ENCODE data around the gene LAMA2.

The LAMA2 gene

DNA sequence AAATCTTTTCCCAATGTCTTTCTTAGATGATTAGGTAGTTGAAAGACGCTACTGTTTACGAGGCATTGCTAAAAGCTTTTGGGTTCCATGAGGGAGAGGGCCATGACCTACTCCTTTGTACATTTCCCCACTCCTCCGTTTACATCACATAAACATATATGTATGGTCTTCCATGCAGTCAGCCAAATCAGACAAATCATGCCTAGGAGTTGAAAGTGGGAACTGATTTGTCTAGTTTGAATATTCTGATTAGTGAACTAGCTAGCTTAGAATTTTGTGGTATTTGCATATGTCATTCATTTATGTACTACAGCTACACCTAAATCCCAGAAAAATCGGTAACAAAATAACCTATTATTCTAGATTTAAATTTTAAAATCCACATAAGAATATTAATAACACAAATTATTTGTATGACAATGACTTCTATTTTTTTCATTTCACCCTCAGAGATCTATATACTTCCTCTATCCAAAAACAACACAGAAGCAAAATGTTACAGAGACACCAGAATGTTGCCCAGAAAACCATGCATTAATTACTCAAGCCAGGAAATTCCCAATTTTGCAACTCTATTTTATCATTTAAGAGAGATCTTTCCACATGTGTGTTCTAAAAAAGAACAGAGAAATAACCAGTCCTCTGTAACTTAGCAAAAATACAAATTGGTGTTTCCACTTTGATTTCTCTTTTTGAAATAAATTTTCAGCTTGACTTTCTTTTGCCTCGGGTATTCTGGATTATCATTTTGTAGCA lies 231.9 kb downstream of the LAMA2 start:
- TF ChIP-seq, protein P1, sequence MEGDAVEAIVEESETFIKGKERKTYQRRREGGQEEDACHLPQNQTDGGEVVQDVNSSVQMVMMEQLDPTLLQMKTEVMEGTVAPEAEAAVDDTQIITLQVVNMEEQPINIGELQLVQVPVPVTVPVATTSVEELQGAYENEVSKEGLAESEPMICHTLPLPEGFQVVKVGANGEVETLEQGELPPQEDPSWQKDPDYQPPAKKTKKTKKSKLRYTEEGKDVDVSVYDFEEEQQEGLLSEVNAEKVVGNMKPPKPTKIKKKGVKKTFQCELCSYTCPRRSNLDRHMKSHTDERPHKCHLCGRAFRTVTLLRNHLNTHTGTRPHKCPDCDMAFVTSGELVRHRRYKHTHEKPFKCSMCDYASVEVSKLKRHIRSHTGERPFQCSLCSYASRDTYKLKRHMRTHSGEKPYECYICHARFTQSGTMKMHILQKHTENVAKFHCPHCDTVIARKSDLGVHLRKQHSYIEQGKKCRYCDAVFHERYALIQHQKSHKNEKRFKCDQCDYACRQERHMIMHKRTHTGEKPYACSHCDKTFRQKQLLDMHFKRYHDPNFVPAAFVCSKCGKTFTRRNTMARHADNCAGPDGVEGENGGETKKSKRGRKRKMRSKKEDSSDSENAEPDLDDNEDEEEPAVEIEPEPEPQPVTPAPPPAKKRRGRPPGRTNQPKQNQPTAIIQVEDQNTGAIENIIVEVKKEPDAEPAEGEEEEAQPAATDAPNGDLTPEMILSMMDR (IDR thresholded peaks at IDR 0.05; ENCODE audit: extremely low read depth, missing control alignments): no peak

DNA sequence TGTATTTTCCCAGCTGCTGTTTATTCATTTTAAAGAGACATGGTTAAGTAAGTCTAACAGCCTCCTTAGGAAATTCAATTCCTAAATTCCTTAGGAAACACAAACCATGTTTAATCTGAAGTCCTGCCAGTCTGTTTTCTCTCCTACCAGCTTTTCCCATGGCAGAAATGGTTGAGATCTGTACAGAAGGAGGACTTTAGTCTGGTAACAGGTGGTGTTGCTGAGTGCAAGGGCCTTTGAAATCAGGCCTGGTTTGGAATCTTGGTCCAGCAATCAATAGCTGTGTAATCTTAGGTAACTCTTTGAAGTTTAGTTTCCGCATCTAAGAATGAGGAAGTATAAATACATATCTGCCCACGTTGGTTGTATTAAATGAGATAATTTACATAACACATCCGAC lies 232.5 kb downstream of the LAMA2 start:
- DNase-seq (ENCODE audit: low spot score): no peak
- TF ChIP-seq, protein P1 (IDR thresholded peaks at IDR 0.05; ENCODE audit: extremely low read depth, missing control alignments): no peak

More for the DNA sequence above, 231.9 kb downstream of the LAMA2 start:
- DNase-seq (ENCODE audit: low spot score): no peak

DNA sequence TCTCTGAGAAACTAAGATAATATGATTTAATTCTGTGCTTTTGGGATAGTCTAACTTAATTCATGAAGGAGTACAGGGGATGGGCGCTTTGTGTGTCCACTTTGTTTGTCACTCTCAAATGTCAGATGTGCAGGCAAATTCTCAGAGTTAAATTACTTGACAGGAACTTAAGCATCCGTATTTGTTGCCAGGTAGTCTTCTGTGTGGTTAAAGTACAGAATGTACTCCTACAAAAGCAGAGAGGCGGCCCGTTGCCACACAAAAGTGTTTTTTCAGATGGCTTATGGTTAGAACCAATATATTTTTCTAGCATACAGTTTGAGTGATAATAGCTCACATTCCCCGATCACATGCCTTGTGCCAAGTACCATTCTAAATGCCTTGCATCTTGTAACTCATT lies 234.4 kb downstream of the LAMA2 start:
- TF ChIP-seq, protein P1 (IDR thresholded peaks at IDR 0.05; ENCODE audit: extremely low read depth, missing control alignments): no peak
- no peak for DNase-seq (ENCODE audit: low spot score)

DNA sequence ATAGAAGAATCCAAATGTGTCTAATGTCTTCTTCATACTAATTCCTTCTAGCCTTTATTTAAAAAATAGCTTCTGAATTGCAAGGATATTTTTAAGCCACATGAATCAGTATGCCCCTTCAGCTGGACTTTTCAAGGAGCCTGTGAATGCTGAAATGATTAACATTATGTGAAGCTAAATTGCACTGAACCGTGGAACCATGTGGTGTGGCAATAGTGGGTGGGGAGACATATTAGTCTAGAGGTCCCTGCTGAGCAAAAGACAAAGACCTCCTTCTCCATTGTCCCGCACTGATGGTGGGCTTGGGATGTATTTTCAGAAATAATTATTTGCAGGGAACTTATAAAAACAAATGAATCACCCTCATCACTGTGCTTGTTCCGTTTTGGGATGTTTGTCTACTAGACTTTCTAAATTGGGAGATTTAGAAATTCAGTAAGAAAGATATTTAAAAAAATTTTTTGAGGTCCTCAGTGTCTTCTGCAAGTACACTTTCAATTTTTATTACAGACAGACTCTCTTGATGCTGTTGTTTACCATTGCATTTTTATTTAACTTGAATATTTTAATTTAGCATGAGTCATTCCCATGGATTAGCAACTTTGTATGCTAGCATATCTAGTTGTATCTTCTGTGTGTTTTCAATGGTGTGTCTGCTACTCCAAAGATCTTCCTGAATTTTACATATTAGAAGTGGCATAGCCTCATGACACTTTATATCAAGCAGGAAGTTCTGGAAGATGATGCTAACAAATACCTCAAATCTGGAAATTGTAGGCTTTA lies 238.1 kb downstream of the LAMA2 start:
- TF ChIP-seq, protein P1 (IDR thresholded peaks at IDR 0.05; ENCODE audit: extremely low read depth, missing control alignments): no peak
- DNase-seq (ENCODE audit: low spot score): no peak

DNA sequence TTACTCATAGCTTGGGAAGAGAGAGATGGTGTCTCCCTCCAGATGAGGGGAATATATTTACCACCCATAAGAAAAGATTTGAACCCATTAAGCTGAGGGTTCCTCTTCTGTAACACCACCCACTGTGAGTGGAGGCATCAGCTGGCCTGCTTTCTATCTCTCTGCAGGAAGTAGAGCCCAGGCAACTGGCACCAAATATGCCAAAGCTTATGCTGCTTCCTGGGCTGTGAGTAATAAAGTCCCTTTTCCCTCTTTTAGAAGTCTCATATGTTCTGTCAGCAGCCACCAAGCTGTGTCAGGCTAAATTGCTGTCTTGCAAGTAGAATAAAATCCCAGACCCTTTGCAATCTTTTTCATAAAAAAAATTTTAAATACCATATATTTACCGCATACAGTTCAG lies 241.4 kb downstream of the LAMA2 start:
- DNase-seq (ENCODE audit: low spot score): no peak
- TF ChIP-seq, protein P1 (IDR thresholded peaks at IDR 0.05; ENCODE audit: extremely low read depth, missing control alignments): no peak

DNA sequence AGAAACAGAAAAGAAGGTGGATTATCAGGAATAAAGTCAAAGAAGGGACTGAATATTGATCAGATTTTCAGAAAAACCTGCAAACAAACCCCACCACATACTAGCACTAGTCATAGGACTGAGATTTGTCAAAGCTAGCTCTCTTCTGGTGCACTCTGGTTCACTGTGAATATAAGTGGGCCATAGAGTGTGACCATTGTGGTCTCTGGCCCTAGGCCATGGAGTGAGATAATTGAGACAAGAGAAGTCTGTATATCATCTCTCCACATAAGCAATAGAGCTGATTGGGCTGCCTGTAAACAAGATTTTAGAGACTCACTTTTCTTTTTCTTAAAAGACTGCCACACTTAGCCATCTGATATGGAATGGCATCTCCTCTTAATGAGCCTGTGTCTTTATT lies 247.2 kb downstream of the LAMA2 start:
- DNase-seq (ENCODE audit: low spot score): no peak
- TF ChIP-seq, protein P1 (IDR thresholded peaks at IDR 0.05; ENCODE audit: extremely low read depth, missing control alignments): no peak
